Lower leg skin (tissue), 3 donors: ENCODE results near the gene GPR4.

ENCODE experiments used
- POLR2A ChIP-seq, 2 donors: fragments of 450-650 bp; IDR thresholded peaks; one replicate each; pipeline ENCODE4 v1.6.1; 2016 to 2017; ENCODE audit warnings: antibody characterized with exemption in 2 of 2, mild to moderate bottlenecking in 1 of 2, moderate library complexity in 1 of 2
- TF ChIP-seq, protein P1 (sequence below), 3 donors: fragments of 450-650 bp; IDR thresholded peaks; one replicate each; pipeline ENCODE4 v1.5.1; 2016; ENCODE audit warnings: antibody characterized with exemption in 3 of 3, mild to moderate bottlenecking in 3 of 3, moderate library complexity in 2 of 3

GRCh38 chr19:45650722-45651121 lies 48.7 kb upstream of the GPR4 start:
- no peak for TF ChIP-seq POLR2A (IDR thresholded peaks at IDR 0.05)
- TF ChIP-seq, protein P1, sequence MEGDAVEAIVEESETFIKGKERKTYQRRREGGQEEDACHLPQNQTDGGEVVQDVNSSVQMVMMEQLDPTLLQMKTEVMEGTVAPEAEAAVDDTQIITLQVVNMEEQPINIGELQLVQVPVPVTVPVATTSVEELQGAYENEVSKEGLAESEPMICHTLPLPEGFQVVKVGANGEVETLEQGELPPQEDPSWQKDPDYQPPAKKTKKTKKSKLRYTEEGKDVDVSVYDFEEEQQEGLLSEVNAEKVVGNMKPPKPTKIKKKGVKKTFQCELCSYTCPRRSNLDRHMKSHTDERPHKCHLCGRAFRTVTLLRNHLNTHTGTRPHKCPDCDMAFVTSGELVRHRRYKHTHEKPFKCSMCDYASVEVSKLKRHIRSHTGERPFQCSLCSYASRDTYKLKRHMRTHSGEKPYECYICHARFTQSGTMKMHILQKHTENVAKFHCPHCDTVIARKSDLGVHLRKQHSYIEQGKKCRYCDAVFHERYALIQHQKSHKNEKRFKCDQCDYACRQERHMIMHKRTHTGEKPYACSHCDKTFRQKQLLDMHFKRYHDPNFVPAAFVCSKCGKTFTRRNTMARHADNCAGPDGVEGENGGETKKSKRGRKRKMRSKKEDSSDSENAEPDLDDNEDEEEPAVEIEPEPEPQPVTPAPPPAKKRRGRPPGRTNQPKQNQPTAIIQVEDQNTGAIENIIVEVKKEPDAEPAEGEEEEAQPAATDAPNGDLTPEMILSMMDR (IDR thresholded peaks at IDR 0.05) = no peak
